ENCODE measurements around the gene SLC1A7.

GRCh38 chr1:53138991-53139884 lies 3.2 kb downstream of the SLC1A7 start:
- TF ChIP-seq CTCF (IDR thresholded peaks at IDR 0.05; ENCODE audit: low read length) = no peak
- no peak for TF ChIP-seq EZH2 (IDR thresholded peaks at IDR 0.05; ENCODE audit: borderline replicate concordance, low read length)

Data from OCI-LY1 (cell line).